ENCODE data around the gene C19orf33. TPM values are rescaled to one million over a fixed set of nuclear protein-coding genes. Genes with fewer than 3 reads are reported as not detected.

The C19orf33 gene
- total RNA-seq, 2 experiments from 2014 or later, result not detected

DNA sequence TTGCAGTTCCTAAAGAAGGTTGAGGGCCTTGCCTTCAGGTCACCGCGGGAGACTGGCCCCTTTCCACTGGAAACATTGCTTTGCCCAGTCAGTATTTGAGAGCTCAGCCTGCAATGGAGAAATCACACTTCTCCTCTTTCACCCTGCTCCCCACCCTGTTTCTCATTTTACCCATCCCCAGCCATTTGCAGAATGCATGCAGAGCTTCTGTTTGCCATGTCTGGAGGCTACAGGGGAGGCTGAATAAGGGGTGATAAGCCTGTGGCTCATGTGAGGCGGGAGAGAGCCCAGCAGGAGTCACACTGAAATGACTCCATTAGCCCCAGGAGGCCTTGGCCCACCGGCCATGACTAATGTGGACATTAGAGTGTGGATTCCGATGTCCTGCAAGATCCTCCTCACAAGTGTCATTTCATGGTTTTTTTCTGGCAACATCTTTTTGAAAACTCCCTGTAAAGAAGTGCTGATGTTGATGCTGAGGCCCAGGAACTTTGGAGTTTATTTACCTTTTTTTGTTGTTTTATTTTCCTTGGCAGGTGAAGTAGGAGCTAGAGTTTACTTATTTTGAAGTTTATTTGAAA, 33.4 kb upstream of the C19orf33 start:
- Histone ChIP-seq H3K79me2 (ENCODE audit: insufficient read depth, low read depth, low read length) (no peaks in the 10 kb centered on the region), H3K9me3 (ENCODE audit: low read length) (no peaks in the 10 kb centered on the region), H3K4me1 (ENCODE audit: insufficient read depth, low read length, poor library complexity, severe bottlenecking) (peaks cover 4% of the 10 kb centered on the region), H4K20me1 (ENCODE audit: insufficient read depth, low read length) (no peaks in the 10 kb centered on the region), H3K4me3 (ENCODE audit: low read depth, low read length, poor library complexity, severe bottlenecking) (no peak overlapping the region), H3K27ac (ENCODE audit: low read depth, low read length, poor library complexity, severe bottlenecking) (no peak overlapping the region), H3K9me2 (ENCODE audit: insufficient read depth, low read length) (no peaks in the 10 kb centered on the region), H2AFZ (ENCODE audit: low read length) (no peak overlapping the region), H3K4me2 (ENCODE audit: low read length) (no peak overlapping the region), H3K36me3 (ENCODE audit: insufficient read depth, low read length) (no peaks in the 10 kb centered on the region)
- no TSS peak for BruUV-seq (replicated peaks)
- POLR2A ChIA-PET, result no interaction called here
- intact Hi-C loops (cut with micrococcal nuclease; ENCODE audit: unreplicated experiment), result no loop called here
- no peak for DNase-seq (ENCODE audit: low spot score)
- CTCF ChIA-PET (ENCODE audit: unreplicated experiment), result no interaction called here
- no peak for TF ChIP-seq EZH2phosphoT487 (IDR thresholded peaks at IDR 0.05; ENCODE audit: borderline replicate concordance, low read depth, low read length)
- TF ChIP-seq, protein P1, sequence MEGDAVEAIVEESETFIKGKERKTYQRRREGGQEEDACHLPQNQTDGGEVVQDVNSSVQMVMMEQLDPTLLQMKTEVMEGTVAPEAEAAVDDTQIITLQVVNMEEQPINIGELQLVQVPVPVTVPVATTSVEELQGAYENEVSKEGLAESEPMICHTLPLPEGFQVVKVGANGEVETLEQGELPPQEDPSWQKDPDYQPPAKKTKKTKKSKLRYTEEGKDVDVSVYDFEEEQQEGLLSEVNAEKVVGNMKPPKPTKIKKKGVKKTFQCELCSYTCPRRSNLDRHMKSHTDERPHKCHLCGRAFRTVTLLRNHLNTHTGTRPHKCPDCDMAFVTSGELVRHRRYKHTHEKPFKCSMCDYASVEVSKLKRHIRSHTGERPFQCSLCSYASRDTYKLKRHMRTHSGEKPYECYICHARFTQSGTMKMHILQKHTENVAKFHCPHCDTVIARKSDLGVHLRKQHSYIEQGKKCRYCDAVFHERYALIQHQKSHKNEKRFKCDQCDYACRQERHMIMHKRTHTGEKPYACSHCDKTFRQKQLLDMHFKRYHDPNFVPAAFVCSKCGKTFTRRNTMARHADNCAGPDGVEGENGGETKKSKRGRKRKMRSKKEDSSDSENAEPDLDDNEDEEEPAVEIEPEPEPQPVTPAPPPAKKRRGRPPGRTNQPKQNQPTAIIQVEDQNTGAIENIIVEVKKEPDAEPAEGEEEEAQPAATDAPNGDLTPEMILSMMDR (conservative IDR thresholded peaks at IDR 0.05; ENCODE audit: low read length), result no peak

DNA sequence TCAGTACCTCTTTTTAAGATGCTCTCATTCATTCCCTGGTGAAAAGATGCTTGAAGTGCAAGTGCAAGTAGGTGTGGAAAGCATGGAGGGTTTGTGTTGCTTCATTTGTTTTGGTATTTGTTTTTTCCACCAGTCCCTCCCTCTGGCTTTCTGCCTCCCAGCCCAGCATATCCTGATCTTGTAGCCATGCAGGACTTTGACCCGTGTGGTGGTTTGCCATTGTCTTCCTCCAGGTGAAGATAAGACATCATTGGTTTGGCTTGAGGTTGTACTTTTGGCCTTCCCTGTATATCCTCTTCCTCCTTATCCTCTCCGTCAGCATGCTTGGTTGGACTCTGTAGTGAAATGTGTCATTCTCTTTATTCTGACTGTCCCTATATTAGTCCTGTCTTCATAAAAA, 30.6 kb upstream of the C19orf33 start:
- no TSS peak for BruUV-seq (replicated peaks)
- Histone ChIP-seq H3K4me2 (ENCODE audit: low read length) (no peak overlapping the region), H4K20me1 (ENCODE audit: insufficient read depth, low read length) (no peaks in the 10 kb centered on the region), H3K36me3 (ENCODE audit: insufficient read depth, low read length) (no peaks in the 10 kb centered on the region), H3K9me3 (ENCODE audit: low read length) (no peaks in the 10 kb centered on the region), H2AFZ (ENCODE audit: low read length) (no peak overlapping the region), H3K9me2 (ENCODE audit: insufficient read depth, low read length) (no peaks in the 10 kb centered on the region), H3K79me2 (ENCODE audit: insufficient read depth, low read depth, low read length) (no peaks in the 10 kb centered on the region), H3K27ac (ENCODE audit: low read depth, low read length, poor library complexity, severe bottlenecking) (no peak overlapping the region), H3K4me3 (ENCODE audit: low read depth, low read length, poor library complexity, severe bottlenecking) (no peak overlapping the region), H3K4me1 (ENCODE audit: insufficient read depth, low read length, poor library complexity, severe bottlenecking) (no peaks in the 10 kb centered on the region)
- ChIA-PET POLR2A (no interaction called here), CTCF (ENCODE audit: unreplicated experiment) (no interaction called here)
- TF ChIP-seq, protein P1 (conservative IDR thresholded peaks at IDR 0.05; ENCODE audit: low read length), result no peak
- no peak for TF ChIP-seq EZH2phosphoT487 (IDR thresholded peaks at IDR 0.05; ENCODE audit: borderline replicate concordance, low read depth, low read length)
- DNase-seq (ENCODE audit: low spot score), result no peak
- intact Hi-C loops (cut with micrococcal nuclease; ENCODE audit: unreplicated experiment), result no loop called here

DNA sequence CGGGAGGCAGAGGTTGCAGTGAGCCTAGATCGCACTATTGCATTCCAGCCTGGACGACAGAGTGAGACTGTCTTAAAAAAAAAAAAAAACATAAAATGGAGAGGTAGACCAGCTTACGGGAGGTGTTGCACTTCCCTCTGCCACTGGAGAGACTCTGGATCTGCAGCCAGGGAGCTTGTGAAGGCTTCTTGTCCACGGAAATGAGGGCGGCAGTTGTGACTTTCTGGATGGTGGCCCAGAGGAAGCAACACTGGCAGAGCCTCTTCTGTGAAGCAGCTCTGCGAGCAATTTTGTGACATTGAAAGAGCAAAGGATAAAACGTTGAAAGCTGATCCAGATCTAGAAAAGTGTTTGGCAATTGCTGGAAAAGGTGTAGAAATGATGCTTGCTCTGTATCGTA, 29.3 kb upstream of the C19orf33 start:
- H3K79me2 ChIP-seq (ENCODE audit: insufficient read depth, low read depth, low read length), result no peaks in the 10 kb centered on the region
- intact Hi-C loops (cut with micrococcal nuclease; ENCODE audit: unreplicated experiment), result no loop called here
- POLR2A ChIA-PET, result no interaction called here

More for the DNA sequence above, 29.3 kb upstream of the C19orf33 start:
- Histone ChIP-seq H3K4me2 (ENCODE audit: low read length) (no peak overlapping the region), H3K27ac (ENCODE audit: low read depth, low read length, poor library complexity, severe bottlenecking) (no peak overlapping the region), H3K9me3 (ENCODE audit: low read length) (no peaks in the 10 kb centered on the region), H3K9me2 (ENCODE audit: insufficient read depth, low read length) (no peaks in the 10 kb centered on the region), H3K4me3 (ENCODE audit: low read depth, low read length, poor library complexity, severe bottlenecking) (no peak overlapping the region), H4K20me1 (ENCODE audit: insufficient read depth, low read length) (no peaks in the 10 kb centered on the region), H3K36me3 (ENCODE audit: insufficient read depth, low read length) (no peaks in the 10 kb centered on the region), H2AFZ (ENCODE audit: low read length) (no peak overlapping the region), H3K4me1 (ENCODE audit: insufficient read depth, low read length, poor library complexity, severe bottlenecking) (no peaks in the 10 kb centered on the region)
- DNase-seq (ENCODE audit: low spot score), result no peak
- no peak for TF ChIP-seq EZH2phosphoT487 (IDR thresholded peaks at IDR 0.05; ENCODE audit: borderline replicate concordance, low read depth, low read length)
- TF ChIP-seq, protein P1 (conservative IDR thresholded peaks at IDR 0.05; ENCODE audit: low read length), result no peak
- BruUV-seq (replicated peaks), result no TSS peak
- CTCF ChIA-PET (ENCODE audit: unreplicated experiment), result interaction anchor here (0.6 kb wide), 1 partner anchor 658 kb away, joined by 3 read pairs; no protein-coding TSS in a partner anchor
